GM19239 (cell line): ENCODE measurements around the gene NFIA.
A peak's percentile ranks its signal among the peaks of the same experiment; 100 is the strongest.

Source experiments
- DNase-seq: peaks from one replicate; pipeline ENCODE4 v3.0.0; 2011; ENCODE audit warnings: low spot score; ENCODE audit not compliant: insufficient read length
- FAIRE-seq: peaks from 2 replicates; lab custom pipeline; 2011; peaks lifted over from hg19 to GRCh38; lab: Jason Lieb, UNC

Gene NFIA

DNA sequence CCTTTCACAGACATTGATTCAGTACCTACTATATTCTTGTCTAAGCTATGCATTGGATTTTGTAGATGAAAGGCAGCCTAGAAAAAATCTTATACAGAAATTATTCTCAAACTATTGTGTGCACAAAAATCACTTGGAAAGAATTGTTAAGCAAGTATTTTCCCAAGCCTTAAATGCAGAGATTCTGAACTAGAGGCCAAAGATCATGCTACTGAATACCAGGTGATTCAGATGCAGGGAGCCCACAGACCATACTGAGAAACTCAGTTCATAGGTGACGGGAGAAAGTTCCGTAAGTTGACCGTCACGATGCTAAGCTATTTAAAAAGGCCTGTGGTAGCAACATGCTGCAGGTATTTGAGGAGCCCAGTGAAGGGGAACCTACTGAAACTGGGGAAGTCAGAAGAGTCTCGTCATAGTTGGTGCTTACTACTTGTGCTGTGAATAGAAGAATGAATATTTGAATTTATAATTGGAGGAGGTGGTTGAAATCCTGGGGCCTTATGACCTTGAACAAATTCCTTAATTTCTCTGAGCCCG, 150.8 kb downstream of the NFIA start:
- DNase-seq = no peak
- FAIRE-seq = no peak

- FAIRE-seq (no peak), DNase-seq (no peak)
Measured at GRCh38 chr1:61234587-61234919, 152.2 kb downstream of the NFIA start.

DNA sequence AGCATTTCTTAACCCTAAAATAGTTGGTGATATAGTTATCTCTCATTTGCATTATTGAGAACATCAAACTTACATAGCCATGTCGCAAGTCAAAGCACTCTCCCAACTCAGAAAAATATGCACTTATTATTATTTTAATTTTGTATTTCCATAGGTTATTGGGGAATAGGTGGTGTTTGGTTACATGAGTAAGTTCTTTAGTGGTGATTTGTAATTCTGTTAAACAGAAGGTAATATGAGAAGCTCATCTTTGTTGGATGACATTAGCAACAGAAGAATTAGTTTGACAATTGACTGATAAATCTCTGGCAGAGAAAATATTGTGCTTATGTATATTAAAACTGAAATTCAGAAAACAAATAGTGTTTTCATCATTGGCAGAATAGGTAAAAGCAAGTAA, 154.8 kb downstream of the NFIA start:
- DNase-seq (no peak), FAIRE-seq (no peak)

GRCh38 chr1:61237659-61238358, 155.4 kb downstream of the NFIA start:
- DNase-seq (no peak), FAIRE-seq (no peak)

DNA sequence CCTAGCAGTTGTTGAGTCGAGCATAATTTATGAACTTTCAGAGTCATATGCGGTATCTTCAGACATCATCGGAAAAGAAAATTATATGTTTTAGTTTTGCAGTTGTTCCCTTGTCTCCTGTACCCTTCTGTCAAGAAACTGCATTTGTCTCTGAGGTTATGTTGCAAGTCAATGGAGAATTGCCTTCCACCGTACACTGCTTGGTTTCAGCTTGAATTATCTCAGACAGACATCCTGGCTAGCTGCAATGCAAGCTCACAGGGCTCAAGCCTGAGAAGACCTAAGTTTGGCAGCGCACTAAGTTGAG, 156.0 kb downstream of the NFIA start:
- FAIRE-seq (no peak), DNase-seq (no peak)

- FAIRE-seq (no peak), DNase-seq (no peak)
Measured at GRCh38 chr1:61240878-61241277, 158.5 kb downstream of the NFIA start.

DNA sequence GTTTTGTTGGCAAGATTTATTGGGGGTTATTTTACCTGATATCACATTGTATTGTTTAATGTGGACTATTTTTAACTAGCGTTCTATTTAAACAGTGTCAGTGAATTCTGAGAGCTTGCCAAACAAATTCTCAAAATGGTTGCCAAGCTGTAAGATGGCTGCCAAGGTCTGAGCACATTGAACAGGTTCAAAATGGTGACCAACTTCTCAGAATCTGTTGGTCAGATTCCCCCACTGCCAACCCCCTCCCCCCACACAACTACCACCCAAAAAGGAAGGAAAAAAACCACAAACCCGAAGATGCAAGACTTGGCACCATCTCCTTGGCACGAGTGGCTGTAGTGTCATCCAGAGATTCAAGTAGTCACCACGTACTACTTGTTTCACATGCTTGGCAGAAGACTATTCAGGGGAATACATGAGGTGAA, 159.1 kb downstream of the NFIA start:
- no peak for FAIRE-seq
- no peak for DNase-seq

GRCh38 chr1:61241973-61242381, 159.6 kb downstream of the NFIA start:
- DNase-seq (no peak), FAIRE-seq (no peak)

DNA sequence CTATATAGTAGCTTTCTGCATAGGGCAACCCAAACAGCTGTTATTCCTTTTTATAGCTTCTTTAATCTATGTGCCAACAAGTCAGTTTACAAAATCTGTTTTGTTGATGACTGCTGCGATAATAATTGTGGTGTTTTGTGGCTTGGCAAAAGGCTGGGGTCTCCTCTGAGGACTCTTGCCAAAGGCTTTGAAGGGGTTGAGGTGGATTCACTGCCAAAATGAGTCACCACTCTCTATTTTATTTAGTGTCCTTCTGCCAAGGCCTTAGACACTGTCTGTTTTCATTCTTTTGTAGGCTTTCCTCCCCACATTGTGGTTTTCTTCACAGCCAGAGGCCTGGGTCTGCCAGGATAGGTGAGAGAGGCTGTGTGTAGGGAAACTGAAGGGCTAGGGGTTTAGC, 161.8 kb downstream of the NFIA start:
- FAIRE-seq (no peak), DNase-seq (no peak)

DNA sequence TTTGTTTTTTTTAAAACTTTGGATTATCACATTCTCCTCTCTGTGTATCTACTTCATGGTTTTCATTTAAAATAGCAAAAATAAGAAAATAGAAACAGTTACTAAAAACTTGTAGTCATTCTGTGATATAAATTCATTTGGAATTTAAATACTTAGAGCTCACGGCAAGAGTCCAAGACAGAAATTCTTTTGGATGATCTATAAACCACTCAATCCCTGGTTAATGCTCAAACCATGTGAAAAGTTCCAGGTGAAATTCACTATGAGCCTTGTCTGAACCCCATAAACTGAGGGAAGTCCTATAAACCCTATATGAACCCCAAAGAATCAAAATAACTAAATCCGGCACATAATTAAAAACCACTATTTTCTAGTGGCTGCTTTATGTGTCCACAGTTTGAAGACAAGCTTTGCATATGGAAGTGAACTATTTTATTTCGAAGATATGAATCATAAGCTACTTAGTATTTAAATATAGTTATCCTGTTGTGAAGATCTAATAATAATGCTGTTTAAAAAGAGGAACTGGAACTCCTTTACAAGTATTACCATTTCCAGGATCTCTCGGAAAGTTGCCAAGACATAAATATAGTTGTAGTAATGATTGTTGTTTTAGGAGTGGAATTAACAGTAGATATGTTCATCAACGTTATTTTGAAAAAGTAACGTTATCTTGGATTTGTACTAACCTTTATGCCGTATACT, 163.5 kb downstream of the NFIA start:
- FAIRE-seq (peak; percentile 47), DNase-seq (no peak)

DNA sequence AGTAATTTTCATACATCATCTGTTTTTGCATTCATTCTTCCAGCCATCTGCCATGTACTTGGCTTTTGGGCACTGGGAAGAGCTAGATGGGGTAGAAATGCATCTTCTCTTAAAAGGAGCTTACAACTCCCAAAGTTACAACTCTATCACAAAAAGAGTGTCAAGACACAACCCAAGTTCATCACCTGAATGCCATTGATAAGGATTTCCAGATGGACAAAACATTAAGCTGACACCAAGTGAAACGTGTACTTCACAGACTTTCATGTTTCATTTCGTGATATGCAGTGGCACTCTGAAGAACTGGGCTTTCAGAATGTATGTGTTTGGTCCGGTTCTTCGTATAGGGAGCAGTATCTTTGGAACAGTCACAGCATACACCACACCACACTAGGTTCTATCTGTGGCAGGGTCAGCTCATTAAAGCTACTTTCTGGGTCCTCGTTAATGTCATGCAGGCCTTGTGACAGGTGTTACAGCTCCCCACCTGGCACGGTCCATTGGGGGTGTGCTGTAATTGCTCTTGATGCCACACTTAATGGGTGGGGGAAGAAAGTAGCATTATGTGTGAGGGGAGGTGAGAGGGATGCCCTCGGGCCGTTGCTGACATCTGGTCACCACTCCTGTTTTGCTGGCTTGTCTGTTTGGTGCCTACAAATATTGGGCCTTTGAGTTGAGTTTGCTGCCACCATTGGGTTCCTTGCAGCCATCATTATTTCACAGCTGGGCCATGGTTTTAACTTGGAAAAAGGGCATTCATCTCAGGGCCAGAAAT, 164.9 kb downstream of the NFIA start:
- no peak for FAIRE-seq
- DNase-seq = no peak

GRCh38 chr1:61247881-61248752, 165.8 kb downstream of the NFIA start:
- FAIRE-seq (no peak), DNase-seq (no peak)

GRCh38 chr1:61250933-61251332, 168.6 kb downstream of the NFIA start:
- FAIRE-seq (no peak), DNase-seq (no peak)

- DNase-seq (no peak), FAIRE-seq (no peak)
Measured at GRCh38 chr1:61253059-61253735, 170.8 kb downstream of the NFIA start.

DNA sequence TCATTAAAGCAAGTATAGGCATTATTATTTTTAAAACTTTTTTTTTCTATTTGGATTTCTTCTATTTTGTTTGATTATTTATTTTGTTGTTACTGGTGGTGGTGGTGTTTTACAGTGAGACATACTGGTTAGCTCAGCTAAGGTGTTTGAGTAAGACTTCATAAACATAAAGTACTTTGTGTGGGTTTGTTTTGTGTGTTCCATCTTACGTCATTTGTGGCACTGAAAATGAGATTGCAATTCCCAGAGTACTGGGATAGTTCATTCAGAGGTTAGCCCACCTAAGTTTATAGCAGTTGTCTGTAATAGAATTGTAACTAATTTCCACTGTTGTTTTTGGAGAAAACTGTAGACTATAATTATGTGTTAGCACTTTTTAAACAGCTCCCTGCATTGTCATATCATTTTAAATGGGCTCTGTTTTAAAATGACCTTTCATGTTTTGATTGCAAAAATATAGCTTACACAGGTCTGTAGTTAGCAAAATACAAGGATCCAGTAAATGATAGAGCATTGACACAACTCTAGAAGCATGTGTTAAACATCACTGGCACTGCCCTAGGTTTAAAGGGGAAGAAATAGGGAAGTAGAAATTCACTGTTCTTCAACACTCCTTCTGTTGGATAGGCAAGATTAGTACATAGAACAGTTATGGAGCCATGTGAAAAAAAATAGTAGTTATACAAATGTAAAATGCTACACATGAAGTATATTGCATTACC, 171.7 kb downstream of the NFIA start:
- DNase-seq = no peak
- no peak for FAIRE-seq

DNA sequence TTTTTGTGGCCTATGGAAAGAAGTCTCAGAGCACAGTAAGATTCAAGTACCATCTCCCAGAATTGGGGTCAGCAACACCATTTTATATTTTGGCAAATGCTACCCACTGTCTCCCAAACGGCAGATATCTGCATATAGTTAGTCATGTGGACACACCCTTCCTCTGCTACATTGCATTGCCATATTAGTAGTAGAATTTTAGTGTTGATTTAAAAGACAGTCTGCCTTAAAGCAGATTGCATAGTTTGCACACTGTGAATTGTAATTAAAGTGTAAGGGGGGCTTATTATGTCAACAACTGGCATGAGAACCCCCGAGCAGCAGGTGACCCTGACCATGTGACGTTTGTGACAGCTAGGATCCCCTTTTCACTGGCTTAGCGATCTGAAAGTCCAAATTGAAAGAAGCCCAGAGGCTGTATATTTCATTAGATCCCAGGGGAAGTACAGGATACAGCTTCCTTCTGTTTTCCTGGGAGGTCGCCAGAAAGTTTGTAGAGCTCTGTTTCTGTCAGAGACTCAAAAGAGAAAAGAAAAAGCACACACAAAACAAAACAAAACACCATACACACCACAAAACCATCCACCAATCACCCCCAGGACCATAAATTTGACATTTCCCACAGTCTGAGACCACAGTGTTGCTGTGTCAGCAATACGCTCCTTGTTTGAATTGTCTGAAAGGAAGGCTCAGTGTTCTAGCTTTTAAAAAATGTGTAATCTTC, 172.4 kb downstream of the NFIA start:
- FAIRE-seq (no peak), DNase-seq (no peak)

- no peak for DNase-seq
- FAIRE-seq = no peak
Measured at GRCh38 chr1:61255358-61255703, 173.0 kb downstream of the NFIA start.

DNA sequence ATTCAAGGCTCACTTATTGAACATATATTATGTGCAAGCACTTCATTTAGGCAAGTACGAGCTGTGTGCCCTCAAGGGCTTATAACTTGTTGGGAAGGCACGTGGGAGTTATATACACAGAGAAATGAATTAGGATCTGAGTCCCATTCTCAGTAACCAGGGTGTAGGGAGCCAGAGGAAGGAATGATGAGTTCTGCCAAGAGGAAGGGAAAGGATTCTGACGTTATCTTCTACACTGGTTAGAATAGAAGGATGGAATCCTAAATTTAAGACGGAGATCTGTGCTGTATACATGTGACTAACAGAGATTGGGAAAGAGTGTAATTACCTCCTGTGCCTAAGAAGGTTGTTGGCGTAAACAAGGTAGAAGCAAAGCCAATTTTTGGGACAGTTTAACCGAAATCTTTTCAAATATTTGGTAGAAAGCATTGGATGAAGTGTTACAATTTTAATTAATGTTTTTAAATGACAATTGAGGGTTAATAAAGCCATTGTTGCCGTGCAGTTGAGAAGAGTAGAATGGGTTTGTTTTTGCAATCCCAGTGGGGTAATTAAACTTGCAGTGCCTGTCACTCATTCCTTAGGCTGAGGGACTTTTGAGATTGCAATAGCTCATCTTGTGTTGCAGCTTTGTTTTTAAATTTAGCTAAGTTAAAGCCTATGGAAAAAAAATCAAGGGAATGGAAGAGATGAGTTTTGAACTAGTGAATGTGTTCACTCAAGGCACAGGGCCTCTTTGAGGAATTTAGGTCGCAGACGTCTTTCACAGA, 177.2 kb downstream of the NFIA start:
- DNase-seq = no peak
- FAIRE-seq = no peak
